Measurements from ENCODE around the gene OCRL.

- TF ChIP-seq EZH2 (IDR thresholded peaks at IDR 0.05) (no peak), CTCF (IDR thresholded peaks at IDR 0.05) (no peak), EZH2phosphoT487 (IDR thresholded peaks at IDR 0.05) (no peak)
Observed at GRCh38 chrX:129636175-129636681, 96.2 kb downstream of the OCRL start.
